GM23338 (cell line): ENCODE measurements around the gene RTL10.

Experiments used
- CREB1 ChIP-seq: fragments of 250-450 bp; sonication (Bioruptor Pico); IDR thresholded peaks from 2 replicates; pipeline ENCODE4 v1.5.0; 2020; ENCODE audit warnings: low read depth, mild to moderate bottlenecking, moderate library complexity
- JUNB ChIP-seq: IDR thresholded peaks from one replicate; pipeline ENCODE4 v1.6.1; 2016; ENCODE audit warnings: antibody characterized with exemption; ENCODE audit not compliant: unreplicated experiment
- NANOG ChIP-seq: IDR thresholded peaks from 2 replicates; pipeline ENCODE4 v1.6.1; 2016; ENCODE audit warnings: antibody characterized with exemption, borderline replicate concordance
- ZNF114 ChIP-seq: fragments of 250-450 bp; sonication (Bioruptor Pico); IDR thresholded peaks from 2 replicates; pipeline ENCODE4 v1.5.0; 2020; ENCODE audit warnings: mild to moderate bottlenecking, moderate library complexity
- TF ChIP-seq, protein P1 (sequence below), 2 experiments: fragments of 200-600 bp in 1 of 2; sonication (generic) in 1 of 2; conservative IDR thresholded peaks; 2 replicates each; pipeline versions ENCODE4 v1.5.1 to v1.6.1; 2016 to 2017; ENCODE audit warnings: antibody characterized with exemption in 2 of 2, low read depth in 2 of 2, mild to moderate bottlenecking in 2 of 2, moderate library complexity in 1 of 2

- TF ChIP-seq ZNF114 (no peak), JUNB (no peak), NANOG (no peak), CREB1 (CRISPR knock-in tag) (no peak)
- TF ChIP-seq, protein P1, sequence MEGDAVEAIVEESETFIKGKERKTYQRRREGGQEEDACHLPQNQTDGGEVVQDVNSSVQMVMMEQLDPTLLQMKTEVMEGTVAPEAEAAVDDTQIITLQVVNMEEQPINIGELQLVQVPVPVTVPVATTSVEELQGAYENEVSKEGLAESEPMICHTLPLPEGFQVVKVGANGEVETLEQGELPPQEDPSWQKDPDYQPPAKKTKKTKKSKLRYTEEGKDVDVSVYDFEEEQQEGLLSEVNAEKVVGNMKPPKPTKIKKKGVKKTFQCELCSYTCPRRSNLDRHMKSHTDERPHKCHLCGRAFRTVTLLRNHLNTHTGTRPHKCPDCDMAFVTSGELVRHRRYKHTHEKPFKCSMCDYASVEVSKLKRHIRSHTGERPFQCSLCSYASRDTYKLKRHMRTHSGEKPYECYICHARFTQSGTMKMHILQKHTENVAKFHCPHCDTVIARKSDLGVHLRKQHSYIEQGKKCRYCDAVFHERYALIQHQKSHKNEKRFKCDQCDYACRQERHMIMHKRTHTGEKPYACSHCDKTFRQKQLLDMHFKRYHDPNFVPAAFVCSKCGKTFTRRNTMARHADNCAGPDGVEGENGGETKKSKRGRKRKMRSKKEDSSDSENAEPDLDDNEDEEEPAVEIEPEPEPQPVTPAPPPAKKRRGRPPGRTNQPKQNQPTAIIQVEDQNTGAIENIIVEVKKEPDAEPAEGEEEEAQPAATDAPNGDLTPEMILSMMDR (conservative IDR thresholded peaks at IDR 0.05; ENCODE audit: low read depth in 2 of 2), result no peak
These were observed 44.9 kb downstream of the RTL10 start for GRCh38 chr22:19809741-19810140.
